Stimulated activated CD8-positive, alpha-beta memory T cell treated with anti-CD3 and anti-CD28 coated beads, Interleukin-4, amount 100 ng/mL, for 24 hours (primary cell): ENCODE results near the gene CFAP99.

ENCODE experiments used
- DNase-seq: peaks from one replicate; pipeline ENCODE4 v3.0.0-alpha.2; 2020; ENCODE audit warnings: low read depth

Gene CFAP99

GRCh38 chr4:2390784-2391421 lies 27.9 kb upstream of the CFAP99 start:
- DNase-seq, result no peak

GRCh38 chr4:2393353-2394270 lies 25.1 kb upstream of the CFAP99 start:
- no peak for DNase-seq

- DNase-seq, result no peak
These were observed 24.2 kb upstream of the CFAP99 start for GRCh38 chr4:2394528-2394927.

- no peak for DNase-seq
These were observed 23.7 kb upstream of the CFAP99 start for GRCh38 chr4:2395038-2395437.

DNA sequence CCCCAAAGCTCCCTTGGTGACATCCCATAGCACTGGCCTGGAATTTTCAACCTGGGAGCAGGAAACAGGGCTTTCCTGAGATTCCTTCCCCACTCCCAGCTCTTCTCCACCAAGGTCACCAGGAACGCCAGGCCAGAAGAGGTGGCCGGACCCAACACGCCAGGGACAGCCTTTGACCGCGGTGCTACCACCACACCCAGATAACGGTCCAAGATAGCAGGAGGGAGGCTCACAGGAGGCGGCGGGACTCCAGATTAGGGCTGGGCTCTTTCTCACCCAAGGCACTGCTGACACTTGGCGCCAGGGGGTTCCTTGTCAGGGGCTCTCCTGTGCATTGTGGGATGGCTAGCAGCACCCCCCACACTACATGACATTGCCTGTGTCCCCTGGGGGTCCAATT lies 23.2 kb upstream of the CFAP99 start:
- DNase-seq, result no peak

- no peak for DNase-seq
These were observed 21.9 kb upstream of the CFAP99 start for GRCh38 chr4:2396781-2397368.

DNA sequence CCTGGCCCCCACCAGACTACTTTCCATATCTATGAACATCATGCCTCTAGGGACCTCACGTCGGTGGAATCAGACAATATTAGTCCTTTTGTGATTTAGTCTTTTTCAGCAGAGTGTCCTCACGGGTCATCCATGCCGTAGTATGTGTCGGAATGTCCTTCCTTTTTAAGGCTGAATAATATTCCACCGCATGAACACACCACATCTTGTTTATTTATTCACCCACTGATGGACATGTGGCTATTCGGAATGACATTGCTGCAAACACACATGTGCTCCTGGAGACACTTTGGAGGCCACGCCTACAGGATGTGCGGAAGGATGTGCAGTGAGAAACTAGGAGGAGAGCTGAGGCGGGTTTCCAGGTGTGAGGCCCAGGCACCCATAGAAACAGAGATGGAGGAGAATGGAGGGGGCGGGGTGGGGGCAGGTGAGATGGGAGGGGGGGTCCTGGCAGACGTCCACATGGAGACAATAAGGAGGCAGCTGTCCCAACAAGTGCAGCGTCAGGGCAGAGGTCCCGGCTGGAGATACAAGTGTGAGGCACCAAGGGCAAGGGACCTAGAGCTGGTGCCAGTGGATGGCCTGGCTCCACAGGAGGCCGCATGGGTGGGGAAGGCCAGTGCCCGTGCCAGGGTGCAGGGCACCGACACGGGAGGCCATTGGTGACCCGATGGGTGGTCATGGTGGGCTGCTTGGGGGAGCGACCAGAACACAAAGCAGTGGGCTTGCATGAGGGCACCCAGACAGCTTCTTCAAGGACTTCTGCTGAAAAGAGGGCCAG lies 21.0 kb upstream of the CFAP99 start:
- no peak for DNase-seq

DNA sequence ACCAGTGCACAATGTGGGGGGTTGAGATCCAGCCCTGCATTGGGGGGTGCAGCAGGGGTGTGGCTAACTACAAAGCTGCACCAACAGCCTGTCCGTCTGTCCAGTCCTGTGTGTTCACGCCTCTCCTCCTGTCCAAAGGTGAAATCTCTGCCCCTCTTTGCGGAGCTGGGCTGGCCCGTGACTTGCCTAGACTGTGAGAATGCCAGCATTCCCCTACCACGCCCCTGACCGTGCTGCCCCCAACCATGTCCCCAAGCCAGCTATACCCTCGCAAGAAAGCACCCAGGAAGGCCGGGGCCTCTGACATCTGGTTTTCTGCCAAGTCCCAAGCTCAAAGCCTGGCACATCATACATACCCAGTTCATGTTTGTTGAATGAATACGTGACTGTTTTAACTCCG lies 19.5 kb upstream of the CFAP99 start:
- DNase-seq, result no peak

GRCh38 chr4:2399631-2400190 lies 19.0 kb upstream of the CFAP99 start:
- DNase-seq, result no peak

DNA sequence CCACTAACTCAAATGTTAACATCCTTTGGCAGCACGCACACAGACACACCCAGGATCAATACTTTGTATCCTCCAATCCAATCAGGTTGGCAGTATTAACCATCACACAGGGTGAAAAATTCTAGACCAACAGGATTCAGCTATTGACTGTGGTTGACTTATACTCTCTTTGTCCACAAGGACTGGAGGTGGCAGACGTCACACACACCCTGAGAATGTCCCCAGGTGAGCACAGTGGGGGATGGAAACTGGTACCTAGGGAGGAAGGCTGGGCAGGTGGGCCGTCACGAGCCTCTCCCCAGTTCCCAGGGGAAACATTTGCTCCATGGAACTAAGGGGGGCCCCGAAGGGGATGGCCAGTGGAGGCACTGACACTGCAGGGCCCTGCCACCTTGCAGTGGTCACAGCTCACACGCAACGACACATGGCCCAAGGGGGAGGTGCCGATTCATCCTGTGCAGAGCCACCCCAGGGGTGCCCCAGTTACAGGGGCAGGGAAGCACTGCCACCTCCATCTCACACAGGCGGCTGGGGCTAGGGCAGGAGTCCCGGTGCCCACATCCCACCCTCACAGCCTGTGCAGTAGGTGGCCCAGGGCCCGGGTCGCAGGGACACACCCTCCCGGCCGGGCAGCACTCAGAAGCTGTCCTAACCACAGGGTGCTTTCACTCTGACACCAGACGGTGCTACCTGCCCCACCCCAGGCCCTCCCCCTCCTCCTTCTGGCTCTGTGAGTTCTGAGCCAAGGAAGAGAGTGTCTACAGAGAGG lies 17.7 kb upstream of the CFAP99 start:
- DNase-seq, result no peak

- no peak for DNase-seq
These were observed 17.2 kb upstream of the CFAP99 start for GRCh38 chr4:2401610-2401983.

DNA sequence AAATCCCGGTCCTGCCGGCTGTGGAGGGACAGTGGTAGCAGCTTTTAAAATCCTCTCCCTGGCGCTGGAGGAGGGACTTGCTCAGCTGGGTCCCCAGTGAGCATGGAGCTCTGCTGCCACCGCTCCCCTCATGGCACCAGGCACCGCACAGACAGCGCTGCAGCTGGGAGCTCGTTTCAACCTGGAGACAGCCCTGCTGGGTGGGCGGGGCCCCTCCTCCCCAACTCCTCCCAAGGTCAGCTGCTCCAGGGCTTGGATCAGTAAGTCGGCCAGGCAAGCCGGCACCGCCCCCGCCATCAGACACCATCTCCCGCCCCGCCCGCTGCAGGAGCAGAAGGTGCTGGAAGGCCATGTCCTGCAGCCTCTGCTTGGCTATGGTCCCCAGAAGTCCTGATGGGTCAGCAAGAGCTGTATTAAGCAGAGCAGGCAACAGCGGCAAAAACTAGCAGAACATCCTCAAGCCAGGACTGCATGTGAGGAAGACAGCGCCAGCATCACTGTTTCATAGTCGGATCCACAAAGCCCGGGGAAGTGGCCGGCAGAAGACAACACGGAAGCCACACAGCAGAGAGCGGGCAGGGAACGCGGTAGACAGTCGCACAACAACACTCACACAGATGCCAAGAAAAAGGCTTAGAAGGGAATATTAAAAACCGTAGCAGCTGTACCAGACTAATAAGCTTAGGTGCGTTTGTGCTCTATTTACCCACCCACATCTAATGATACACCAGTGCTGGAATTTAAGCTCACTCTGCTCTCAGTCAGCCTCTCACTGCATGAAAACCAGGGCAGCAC lies 16.5 kb upstream of the CFAP99 start:
- DNase-seq, result no peak

GRCh38 chr4:2402941-2403340 lies 15.8 kb upstream of the CFAP99 start:
- DNase-seq, result no peak

GRCh38 chr4:2406406-2406805 lies 12.3 kb upstream of the CFAP99 start:
- no peak for DNase-seq

DNA sequence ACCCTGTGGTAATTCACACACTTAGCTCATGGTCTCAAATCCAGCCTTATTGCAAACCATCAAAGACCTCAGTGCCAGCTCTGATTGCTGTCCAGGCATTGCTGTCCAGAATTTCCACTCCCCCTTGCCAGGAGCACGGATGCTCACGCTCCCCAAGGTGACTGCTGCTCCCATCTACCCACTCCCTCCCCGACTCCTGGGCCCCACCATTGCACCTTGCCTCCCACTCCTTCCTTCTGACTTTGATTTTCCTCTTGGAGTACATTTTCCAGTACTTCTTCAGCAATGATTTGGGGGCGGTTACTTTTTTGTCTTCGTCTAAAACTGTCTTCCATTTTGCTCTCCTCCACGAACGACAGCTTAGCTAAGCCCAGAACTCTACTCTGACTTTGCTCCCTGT lies 11.8 kb upstream of the CFAP99 start:
- no peak for DNase-seq

GRCh38 chr4:2407991-2408342 lies 10.8 kb upstream of the CFAP99 start:
- no peak for DNase-seq

- DNase-seq, result no peak
These were observed 10.3 kb upstream of the CFAP99 start for GRCh38 chr4:2408401-2408958.

- DNase-seq, result no peak
These were observed 9.8 kb upstream of the CFAP99 start for GRCh38 chr4:2408976-2409375.

DNA sequence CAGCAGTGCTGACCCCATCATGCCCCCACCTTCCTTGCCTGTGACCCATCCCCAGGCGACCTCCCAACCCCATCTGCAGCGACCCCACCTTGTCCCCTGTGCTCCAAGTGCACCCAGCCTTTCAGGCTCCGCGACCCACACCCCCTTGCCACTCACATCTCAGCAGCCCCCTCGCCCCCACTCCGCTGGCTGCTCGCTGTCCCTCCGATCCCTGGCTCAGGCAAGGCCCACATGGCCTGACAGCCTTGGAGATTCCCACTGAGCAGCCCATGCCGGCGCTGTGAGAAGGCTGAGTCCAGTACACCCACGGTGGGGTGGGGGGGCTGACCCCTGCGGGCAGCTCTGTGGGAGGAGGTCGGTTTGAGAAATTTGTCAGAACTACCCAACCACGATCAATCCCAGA lies 9.4 kb upstream of the CFAP99 start:
- no peak for DNase-seq

DNA sequence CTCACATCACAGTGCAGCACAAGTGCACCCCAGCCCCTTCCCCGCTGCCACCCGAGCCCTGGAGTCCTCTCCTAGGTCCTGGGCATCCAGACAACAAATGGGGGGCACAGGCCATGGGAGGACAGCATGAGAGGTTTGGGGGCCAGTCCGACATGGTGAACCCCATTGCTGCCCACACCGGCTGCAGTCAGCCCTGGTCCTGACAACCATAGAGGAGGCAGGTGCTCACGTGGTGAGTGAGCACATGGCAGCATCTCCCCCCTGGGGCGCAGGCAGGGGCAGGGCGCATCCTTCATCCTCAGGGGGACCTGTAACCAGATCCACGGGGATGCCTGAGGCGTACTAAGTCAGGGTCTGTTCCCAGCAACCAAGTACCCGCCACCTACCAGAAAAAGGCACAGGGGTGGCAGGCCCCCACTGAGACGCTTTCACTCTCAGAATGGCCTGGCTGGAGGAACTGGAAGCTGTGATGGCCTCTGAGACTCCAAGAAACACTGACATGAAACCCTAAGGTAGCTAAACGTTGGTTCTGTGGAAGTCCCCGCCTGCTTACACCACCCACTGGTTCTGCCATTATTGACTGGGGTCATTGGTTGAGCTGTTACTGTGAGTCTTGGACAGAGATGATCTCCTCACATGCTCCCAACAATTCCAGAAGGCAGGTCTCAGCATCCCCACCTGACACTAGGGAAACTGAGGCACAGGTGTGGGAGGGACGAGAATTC lies 6.8 kb upstream of the CFAP99 start:
- no peak for DNase-seq
